ENCODE measurements around the gene USP46. TPM values are rescaled to one million over a fixed set of nuclear protein-coding genes. Genes with fewer than 3 reads are reported as not detected.

USP46 gene
- total RNA-seq, 1 experiment from 2014 or later: 15.5 TPM

GRCh38 chr4:52646741-52647140, 12.4 kb downstream of the USP46 start:
- in situ Hi-C loops (cut with HindIII; ENCODE audit: low pct_unique_long_range_greater_than_20kb, low sequenced_read_pairs) (no loop called here), intact Hi-C loops (cut with micrococcal nuclease; ENCODE audit: unreplicated experiment) (no loop called here)
- no peaks in the 10 kb centered on the region for H3K4me1 ChIP-seq (ENCODE audit: control insufficient read depth, insufficient read depth, low read length)
- ChIA-PET POLR2A (no interaction called here), CTCF (no interaction called here)
- H3K36me3 ChIP-seq (ENCODE audit: control insufficient read depth, insufficient read depth, low read length): no peaks in the 10 kb centered on the region
- no peak for DNase-seq (ENCODE audit: low read depth, low spot score)
- H3K9me3 ChIP-seq (ENCODE audit: control insufficient read depth, insufficient read depth, low read depth, low read length): no peaks in the 10 kb centered on the region
- BruUV-seq (replicated peaks): no TSS peak
- no peak overlapping the region for H3K27ac ChIP-seq (ENCODE audit: low read length)
- H3K4me3 ChIP-seq (ENCODE audit: low read depth in 2 of 2, low read length in 2 of 2): no peak overlapping the region
- no peak for ATAC-seq
- TF ChIP-seq, protein P1, sequence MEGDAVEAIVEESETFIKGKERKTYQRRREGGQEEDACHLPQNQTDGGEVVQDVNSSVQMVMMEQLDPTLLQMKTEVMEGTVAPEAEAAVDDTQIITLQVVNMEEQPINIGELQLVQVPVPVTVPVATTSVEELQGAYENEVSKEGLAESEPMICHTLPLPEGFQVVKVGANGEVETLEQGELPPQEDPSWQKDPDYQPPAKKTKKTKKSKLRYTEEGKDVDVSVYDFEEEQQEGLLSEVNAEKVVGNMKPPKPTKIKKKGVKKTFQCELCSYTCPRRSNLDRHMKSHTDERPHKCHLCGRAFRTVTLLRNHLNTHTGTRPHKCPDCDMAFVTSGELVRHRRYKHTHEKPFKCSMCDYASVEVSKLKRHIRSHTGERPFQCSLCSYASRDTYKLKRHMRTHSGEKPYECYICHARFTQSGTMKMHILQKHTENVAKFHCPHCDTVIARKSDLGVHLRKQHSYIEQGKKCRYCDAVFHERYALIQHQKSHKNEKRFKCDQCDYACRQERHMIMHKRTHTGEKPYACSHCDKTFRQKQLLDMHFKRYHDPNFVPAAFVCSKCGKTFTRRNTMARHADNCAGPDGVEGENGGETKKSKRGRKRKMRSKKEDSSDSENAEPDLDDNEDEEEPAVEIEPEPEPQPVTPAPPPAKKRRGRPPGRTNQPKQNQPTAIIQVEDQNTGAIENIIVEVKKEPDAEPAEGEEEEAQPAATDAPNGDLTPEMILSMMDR (IDR thresholded peaks at IDR 0.05): no peak
- TF ChIP-seq SIN3A (IDR thresholded peaks at IDR 0.05; ENCODE audit: borderline replicate concordance, insufficient read depth, low read depth, low read length): no peak
- H3K27me3 ChIP-seq (ENCODE audit: control insufficient read depth, insufficient read depth, low read length): no peaks in the 10 kb centered on the region

DNA sequence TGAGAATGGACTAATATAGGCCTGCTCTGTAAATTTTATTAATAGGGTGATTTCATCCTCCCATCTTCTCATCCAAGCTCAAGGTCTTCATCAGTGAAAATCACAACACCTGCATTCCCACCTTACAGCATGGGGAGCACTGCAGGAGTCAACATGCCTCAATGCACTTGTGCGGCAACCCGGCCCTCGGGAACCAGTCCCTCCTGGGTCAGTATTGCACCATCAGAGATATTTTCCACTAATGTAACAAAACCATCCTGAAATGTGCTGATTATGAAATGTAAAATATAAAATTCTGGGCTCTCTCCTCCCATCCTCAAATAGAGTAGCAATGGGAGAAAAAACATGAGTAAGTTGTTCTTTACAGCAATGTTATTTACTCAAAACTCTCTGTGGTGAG, 13.0 kb downstream of the USP46 start:
- no peaks in the 10 kb centered on the region for H3K4me1 ChIP-seq (ENCODE audit: control insufficient read depth, insufficient read depth, low read length)
- no TSS peak for BruUV-seq (replicated peaks)
- intact Hi-C loops (cut with micrococcal nuclease; ENCODE audit: unreplicated experiment): no loop called here
- ChIA-PET CTCF (no interaction called here), POLR2A (no interaction called here)
- TF ChIP-seq POLR2AphosphoS5 (IDR thresholded peaks at IDR 0.05; ENCODE audit: low read depth, low read length) (no peak), SIN3A (IDR thresholded peaks at IDR 0.05; ENCODE audit: borderline replicate concordance, insufficient read depth, low read depth, low read length) (no peak)
- TF ChIP-seq, protein P1 (IDR thresholded peaks at IDR 0.05): no peak
- TF ChIP-seq, protein P2, sequence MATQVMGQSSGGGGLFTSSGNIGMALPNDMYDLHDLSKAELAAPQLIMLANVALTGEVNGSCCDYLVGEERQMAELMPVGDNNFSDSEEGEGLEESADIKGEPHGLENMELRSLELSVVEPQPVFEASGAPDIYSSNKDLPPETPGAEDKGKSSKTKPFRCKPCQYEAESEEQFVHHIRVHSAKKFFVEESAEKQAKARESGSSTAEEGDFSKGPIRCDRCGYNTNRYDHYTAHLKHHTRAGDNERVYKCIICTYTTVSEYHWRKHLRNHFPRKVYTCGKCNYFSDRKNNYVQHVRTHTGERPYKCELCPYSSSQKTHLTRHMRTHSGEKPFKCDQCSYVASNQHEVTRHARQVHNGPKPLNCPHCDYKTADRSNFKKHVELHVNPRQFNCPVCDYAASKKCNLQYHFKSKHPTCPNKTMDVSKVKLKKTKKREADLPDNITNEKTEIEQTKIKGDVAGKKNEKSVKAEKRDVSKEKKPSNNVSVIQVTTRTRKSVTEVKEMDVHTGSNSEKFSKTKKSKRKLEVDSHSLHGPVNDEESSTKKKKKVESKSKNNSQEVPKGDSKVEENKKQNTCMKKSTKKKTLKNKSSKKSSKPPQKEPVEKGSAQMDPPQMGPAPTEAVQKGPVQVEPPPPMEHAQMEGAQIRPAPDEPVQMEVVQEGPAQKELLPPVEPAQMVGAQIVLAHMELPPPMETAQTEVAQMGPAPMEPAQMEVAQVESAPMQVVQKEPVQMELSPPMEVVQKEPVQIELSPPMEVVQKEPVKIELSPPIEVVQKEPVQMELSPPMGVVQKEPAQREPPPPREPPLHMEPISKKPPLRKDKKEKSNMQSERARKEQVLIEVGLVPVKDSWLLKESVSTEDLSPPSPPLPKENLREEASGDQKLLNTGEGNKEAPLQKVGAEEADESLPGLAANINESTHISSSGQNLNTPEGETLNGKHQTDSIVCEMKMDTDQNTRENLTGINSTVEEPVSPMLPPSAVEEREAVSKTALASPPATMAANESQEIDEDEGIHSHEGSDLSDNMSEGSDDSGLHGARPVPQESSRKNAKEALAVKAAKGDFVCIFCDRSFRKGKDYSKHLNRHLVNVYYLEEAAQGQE (IDR thresholded peaks at IDR 0.05; ENCODE audit: insufficient read depth in 1 of 2, low read depth in 2 of 2, low read length in 1 of 2): no peak
- H3K27me3 ChIP-seq (ENCODE audit: control insufficient read depth, insufficient read depth, low read length): no peaks in the 10 kb centered on the region
- no peak overlapping the region for H3K4me3 ChIP-seq (ENCODE audit: low read depth in 2 of 2, low read length in 2 of 2)
- no peak for ATAC-seq
- in situ Hi-C loops (cut with HindIII; ENCODE audit: low pct_unique_long_range_greater_than_20kb, low sequenced_read_pairs): no loop called here
- H3K9me3 ChIP-seq (ENCODE audit: control insufficient read depth, insufficient read depth, low read depth, low read length): no peaks in the 10 kb centered on the region
- DNase-seq (ENCODE audit: low read depth, low spot score): no peak
- H3K27ac ChIP-seq (ENCODE audit: low read length): no peak overlapping the region
- H3K36me3 ChIP-seq (ENCODE audit: control insufficient read depth, insufficient read depth, low read length): no peaks in the 10 kb centered on the region

- no peak for DNase-seq (ENCODE audit: low read depth, low spot score)
- no peaks in the 10 kb centered on the region for H3K9me3 ChIP-seq (ENCODE audit: control insufficient read depth, insufficient read depth, low read depth, low read length)
- H3K36me3 ChIP-seq (ENCODE audit: control insufficient read depth, insufficient read depth, low read length): no peaks in the 10 kb centered on the region
- ChIA-PET CTCF (no interaction called here), POLR2A (no interaction called here)
- intact Hi-C loops (cut with micrococcal nuclease; ENCODE audit: unreplicated experiment): no loop called here
- TF ChIP-seq TCF7L2 (IDR thresholded peaks at IDR 0.05; ENCODE audit: low read depth, low read length) (no peak), POLR2AphosphoS5 (IDR thresholded peaks at IDR 0.05; ENCODE audit: low read depth, low read length) (no peak), SIN3A (IDR thresholded peaks at IDR 0.05; ENCODE audit: borderline replicate concordance, insufficient read depth, low read depth, low read length) (no peak)
- TF ChIP-seq, protein P1 (IDR thresholded peaks at IDR 0.05): no peak
- TF ChIP-seq, protein P2 (IDR thresholded peaks at IDR 0.05; ENCODE audit: insufficient read depth in 1 of 2, low read depth in 2 of 2, low read length in 1 of 2): no peak
- BruUV-seq (replicated peaks): no TSS peak
- in situ Hi-C loops (cut with HindIII; ENCODE audit: low pct_unique_long_range_greater_than_20kb, low sequenced_read_pairs): no loop called here
- H3K27me3 ChIP-seq (ENCODE audit: control insufficient read depth, insufficient read depth, low read length): no peaks in the 10 kb centered on the region
- H3K4me1 ChIP-seq (ENCODE audit: control insufficient read depth, insufficient read depth, low read length): no peaks in the 10 kb centered on the region
- H3K27ac ChIP-seq (ENCODE audit: low read length): no peak overlapping the region
- no peak for ATAC-seq
- H3K4me3 ChIP-seq (ENCODE audit: low read depth in 2 of 2, low read length in 2 of 2): no peak overlapping the region
These were observed 13.8 kb downstream of the USP46 start for GRCh38 chr4:52645300-52645699.
